Measurements from ENCODE around the gene CUL2. TPM values are rescaled to one million over a fixed set of nuclear protein-coding genes. Genes with fewer than 3 reads are reported as not detected.

The CUL2 gene
- total and polyA plus RNA-seq, 10 of the 15 experiments (the other 5 are each of a cell fraction or from before 2014, with no cell fraction given) = 11.9 to 56.5 (median 33.2) TPM

DNA sequence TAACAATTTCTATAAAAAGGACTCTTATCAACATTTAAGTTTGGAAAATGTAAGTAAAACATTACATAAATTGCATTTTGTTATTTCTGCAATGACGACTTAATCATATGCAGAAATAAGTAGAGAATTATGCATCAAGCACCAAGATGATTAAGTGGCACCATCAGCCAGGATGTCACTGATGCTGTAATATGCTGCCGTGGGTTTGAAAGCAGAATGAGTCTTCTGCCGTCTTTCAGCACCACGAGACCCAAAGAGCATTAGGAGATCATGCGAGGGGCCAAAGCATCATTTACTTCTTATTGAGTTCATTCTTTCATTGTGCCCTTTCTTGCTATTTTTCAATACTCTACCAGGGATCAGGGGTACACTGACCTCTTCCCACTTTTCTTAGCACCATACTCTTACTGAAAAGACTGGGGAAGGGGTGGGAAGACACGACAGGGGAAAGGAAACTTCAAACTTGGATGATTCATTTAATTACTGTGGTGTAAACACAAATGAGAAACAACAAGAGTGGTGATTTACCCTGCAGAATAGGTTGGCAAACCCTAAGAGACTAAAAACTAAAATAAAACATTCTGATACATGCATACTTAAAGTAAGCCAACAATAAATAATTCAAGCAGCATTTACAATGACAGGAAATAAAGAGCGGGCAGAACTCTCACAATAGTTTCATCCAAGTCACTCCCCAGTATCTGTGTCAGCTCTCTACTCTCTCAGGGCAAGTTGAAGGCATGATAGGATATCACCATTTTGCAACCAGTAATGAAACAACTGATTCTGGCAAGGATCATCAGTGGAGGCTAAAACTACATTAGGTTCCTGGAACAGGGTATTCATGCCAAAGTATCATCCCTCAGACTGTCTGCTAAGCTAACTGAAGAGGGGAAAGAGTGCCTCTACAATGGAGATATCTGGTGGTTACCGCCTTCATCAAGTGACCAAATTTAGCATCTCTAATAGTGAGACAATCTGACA is 70.8 kb downstream of the CUL2 start (continued):
- TF ChIP-seq, protein P1, sequence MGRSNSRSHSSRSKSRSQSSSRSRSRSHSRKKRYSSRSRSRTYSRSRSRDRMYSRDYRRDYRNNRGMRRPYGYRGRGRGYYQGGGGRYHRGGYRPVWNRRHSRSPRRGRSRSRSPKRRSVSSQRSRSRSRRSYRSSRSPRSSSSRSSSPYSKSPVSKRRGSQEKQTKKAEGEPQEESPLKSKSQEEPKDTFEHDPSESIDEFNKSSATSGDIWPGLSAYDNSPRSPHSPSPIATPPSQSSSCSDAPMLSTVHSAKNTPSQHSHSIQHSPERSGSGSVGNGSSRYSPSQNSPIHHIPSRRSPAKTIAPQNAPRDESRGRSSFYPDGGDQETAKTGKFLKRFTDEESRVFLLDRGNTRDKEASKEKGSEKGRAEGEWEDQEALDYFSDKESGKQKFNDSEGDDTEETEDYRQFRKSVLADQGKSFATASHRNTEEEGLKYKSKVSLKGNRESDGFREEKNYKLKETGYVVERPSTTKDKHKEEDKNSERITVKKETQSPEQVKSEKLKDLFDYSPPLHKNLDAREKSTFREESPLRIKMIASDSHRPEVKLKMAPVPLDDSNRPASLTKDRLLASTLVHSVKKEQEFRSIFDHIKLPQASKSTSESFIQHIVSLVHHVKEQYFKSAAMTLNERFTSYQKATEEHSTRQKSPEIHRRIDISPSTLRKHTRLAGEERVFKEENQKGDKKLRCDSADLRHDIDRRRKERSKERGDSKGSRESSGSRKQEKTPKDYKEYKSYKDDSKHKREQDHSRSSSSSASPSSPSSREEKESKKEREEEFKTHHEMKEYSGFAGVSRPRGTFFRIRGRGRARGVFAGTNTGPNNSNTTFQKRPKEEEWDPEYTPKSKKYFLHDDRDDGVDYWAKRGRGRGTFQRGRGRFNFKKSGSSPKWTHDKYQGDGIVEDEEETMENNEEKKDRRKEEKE (IDR thresholded peaks at IDR 0.05) = no peak
- no peak for TF ChIP-seq HDAC6 (IDR thresholded peaks at IDR 0.05; ENCODE audit: unreplicated experiment)

DNA sequence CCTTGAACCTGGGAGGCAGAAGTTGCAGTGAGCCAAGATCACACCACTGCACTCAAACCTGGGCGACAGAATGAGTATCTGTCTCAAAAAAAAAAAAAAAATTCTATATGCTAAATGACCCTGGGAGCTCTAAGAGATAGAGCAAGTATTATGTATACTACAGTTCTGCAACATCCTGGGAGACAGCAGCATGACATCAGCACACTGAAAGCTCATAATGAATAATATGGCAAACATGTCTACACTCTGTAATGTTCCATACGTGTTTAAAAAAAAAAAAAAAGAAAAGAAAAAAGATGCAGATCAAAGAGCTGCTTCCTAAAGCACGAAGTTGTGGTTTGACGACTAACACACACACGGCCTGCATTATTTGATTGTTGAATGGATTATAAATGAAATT is 72.5 kb downstream of the CUL2 start:
- SMC1A ChIA-PET (ENCODE audit: uncharacterized antibody, unreplicated experiment) = interaction anchor here (0.9 to 1.2 kb wide), 2 partner anchors 8 to 136 kb away, joined by 3 read pairs; no protein-coding TSS in a partner anchor
- no peak for TF ChIP-seq BCL11A (IDR thresholded peaks at IDR 0.05; ENCODE audit: low read depth, low read length)
- no peak for TF ChIP-seq TCF3 (IDR thresholded peaks at IDR 0.05; ENCODE audit: borderline replicate concordance, insufficient read depth, low read depth, low read length)
- no peak for TF ChIP-seq RB1 (IDR thresholded peaks at IDR 0.05; ENCODE audit: borderline replicate concordance)
- no peak for TF ChIP-seq MYB (IDR thresholded peaks at IDR 0.05; ENCODE audit: borderline replicate concordance, low read depth, low read length)
- TF ChIP-seq, protein P2, sequence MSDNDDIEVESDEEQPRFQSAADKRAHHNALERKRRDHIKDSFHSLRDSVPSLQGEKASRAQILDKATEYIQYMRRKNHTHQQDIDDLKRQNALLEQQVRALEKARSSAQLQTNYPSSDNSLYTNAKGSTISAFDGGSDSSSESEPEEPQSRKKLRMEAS (IDR thresholded peaks at IDR 0.05; ENCODE audit: low read depth, low read length) = no peak
- TF ChIP-seq, protein P3, sequence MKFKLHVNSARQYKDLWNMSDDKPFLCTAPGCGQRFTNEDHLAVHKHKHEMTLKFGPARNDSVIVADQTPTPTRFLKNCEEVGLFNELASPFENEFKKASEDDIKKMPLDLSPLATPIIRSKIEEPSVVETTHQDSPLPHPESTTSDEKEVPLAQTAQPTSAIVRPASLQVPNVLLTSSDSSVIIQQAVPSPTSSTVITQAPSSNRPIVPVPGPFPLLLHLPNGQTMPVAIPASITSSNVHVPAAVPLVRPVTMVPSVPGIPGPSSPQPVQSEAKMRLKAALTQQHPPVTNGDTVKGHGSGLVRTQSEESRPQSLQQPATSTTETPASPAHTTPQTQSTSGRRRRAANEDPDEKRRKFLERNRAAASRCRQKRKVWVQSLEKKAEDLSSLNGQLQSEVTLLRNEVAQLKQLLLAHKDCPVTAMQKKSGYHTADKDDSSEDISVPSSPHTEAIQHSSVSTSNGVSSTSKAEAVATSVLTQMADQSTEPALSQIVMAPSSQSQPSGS (IDR thresholded peaks at IDR 0.05; ENCODE audit: low read length) = no peak
- TF ChIP-seq, protein P4, sequence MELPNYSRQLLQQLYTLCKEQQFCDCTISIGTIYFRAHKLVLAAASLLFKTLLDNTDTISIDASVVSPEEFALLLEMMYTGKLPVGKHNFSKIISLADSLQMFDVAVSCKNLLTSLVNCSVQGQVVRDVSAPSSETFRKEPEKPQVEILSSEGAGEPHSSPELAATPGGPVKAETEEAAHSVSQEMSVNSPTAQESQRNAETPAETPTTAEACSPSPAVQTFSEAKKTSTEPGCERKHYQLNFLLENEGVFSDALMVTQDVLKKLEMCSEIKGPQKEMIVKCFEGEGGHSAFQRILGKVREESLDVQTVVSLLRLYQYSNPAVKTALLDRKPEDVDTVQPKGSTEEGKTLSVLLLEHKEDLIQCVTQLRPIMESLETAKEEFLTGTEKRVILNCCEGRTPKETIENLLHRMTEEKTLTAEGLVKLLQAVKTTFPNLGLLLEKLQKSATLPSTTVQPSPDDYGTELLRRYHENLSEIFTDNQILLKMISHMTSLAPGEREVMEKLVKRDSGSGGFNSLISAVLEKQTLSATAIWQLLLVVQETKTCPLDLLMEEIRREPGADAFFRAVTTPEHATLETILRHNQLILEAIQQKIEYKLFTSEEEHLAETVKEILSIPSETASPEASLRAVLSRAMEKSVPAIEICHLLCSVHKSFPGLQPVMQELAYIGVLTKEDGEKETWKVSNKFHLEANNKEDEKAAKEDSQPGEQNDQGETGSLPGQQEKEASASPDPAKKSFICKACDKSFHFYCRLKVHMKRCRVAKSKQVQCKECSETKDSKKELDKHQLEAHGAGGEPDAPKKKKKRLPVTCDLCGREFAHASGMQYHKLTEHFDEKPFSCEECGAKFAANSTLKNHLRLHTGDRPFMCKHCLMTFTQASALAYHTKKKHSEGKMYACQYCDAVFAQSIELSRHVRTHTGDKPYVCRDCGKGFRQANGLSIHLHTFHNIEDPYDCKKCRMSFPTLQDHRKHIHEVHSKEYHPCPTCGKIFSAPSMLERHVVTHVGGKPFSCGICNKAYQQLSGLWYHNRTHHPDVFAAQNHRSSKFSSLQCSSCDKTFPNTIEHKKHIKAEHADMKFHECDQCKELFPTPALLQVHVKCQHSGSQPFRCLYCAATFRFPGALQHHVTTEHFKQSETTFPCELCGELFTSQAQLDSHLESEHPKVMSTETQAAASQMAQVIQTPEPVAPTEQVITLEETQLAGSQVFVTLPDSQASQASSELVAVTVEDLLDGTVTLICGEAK (IDR thresholded peaks at IDR 0.05; ENCODE audit: borderline replicate concordance) = no peak
- TF ChIP-seq SP1 (IDR thresholded peaks at IDR 0.05; ENCODE audit: low read depth, low read length) = no peak

More for the DNA sequence above, 72.5 kb downstream of the CUL2 start:
- WGBS (ENCODE audit: insufficient coverage, insufficient replicate concordance, low lambda C conversion rate, missing lambda C conversion rate) = 64% methylated on average over 5 of the region's 5 CpGs
- POLR2A ChIA-PET = interaction anchor here (0.6 kb wide), 1 partner anchor 82 kb away, joined by 4 read pairs; no protein-coding TSS in a partner anchor
- H3K9ac ChIP-seq (ENCODE audit: control insufficient read depth, insufficient read depth, low read length) = no peak overlapping the region
- H3K4me3 ChIP-seq = no peak overlapping the region
- peaks cover 0 to 14% of the 10 kb centered on the region in 2 experiments; a peak in 2 of 4 replicates for H3K36me3 ChIP-seq (ENCODE audit: control insufficient read depth in 2 of 2, insufficient read depth in 2 of 2, low read length in 1 of 2)
- no peak for FAIRE-seq
- RAD21 ChIA-PET (ENCODE audit: unreplicated experiment) = interaction anchor here (0.6 to 1.4 kb wide), 2 partner anchors 294 to 322 kb away, joined by 3 read pairs; no protein-coding TSS in a partner anchor
- H3K4me2 ChIP-seq (ENCODE audit: control insufficient read depth, insufficient read depth) = no peak overlapping the region
- no peak overlapping the region for H3K27ac ChIP-seq (ENCODE audit: control insufficient read depth, insufficient read depth)
- H4K20me1 ChIP-seq (ENCODE audit: control insufficient read depth, insufficient read depth) = no peaks in the 10 kb centered on the region
- in situ Hi-C loops (cut with MboI) (no loop called here), intact Hi-C loops (cut with micrococcal nuclease; ENCODE audit: unreplicated experiment) (no loop called here)
- no peaks in the 10 kb centered on the region for H3K79me2 ChIP-seq (ENCODE audit: control insufficient read depth, insufficient read depth, low read length)
- DNase-seq (ENCODE audit: low read depth, low spot score) = no peak
- no peak overlapping the region for H2AFZ ChIP-seq (ENCODE audit: control insufficient read depth, low read depth, low read length)
- CTCF ChIA-PET = interaction anchor here (0.5 to 2.5 kb wide), 5 partner anchors 19 to 549 kb away, joined by 3 to 12 read pairs (median 3); no protein-coding TSS in a partner anchor
- BruUV-seq (replicated peaks) = no TSS peak
- no peak for ATAC-seq
- no peaks in the 10 kb centered on the region for H3K4me1 ChIP-seq (ENCODE audit: control insufficient read depth, insufficient read depth, low read length)
- H3K9me3 ChIP-seq (replicated peaks; ENCODE audit: control insufficient read depth, insufficient read depth, low read length) = no peaks in the 10 kb centered on the region
- no peaks in the 10 kb centered on the region for H3K27me3 ChIP-seq (replicated peaks in 1 of 2; ENCODE audit: control insufficient read depth in 2 of 2, insufficient read depth in 2 of 2, low read length in 1 of 2)

Measured in GM12878 (cell line).